ENCODE results near the gene BCCIP. TPM values are rescaled to one million over a fixed set of nuclear protein-coding genes. Genes with fewer than 3 reads are reported as not detected.
A peak's percentile ranks its signal among the peaks of the same experiment; 100 is the strongest.

Gene BCCIP
- total and polyA plus RNA-seq, 2 donors: 72.5 to 74.3 TPM

- H3K4me1 ChIP-seq (ENCODE audit: control insufficient read depth in 2 of 2, insufficient read depth in 2 of 2, low read length in 2 of 2): no peaks in the 10 kb centered on the region
- no peak overlapping the region for H3K27ac ChIP-seq (ENCODE audit: low read depth in 1 of 2, low read length in 1 of 2)
- no peak for DNase-seq (ENCODE audit: low read depth in 6 of 9, low spot score in 9 of 9)
- H3K4me3 ChIP-seq (ENCODE audit: low read length in 2 of 2): no peak overlapping the region
- no peaks in the 10 kb centered on the region for H3K9me3 ChIP-seq (ENCODE audit: control insufficient read depth in 2 of 2, insufficient read depth in 1 of 2, low read length in 1 of 2)
- 98% methylated on average over 7 of the region's 7 CpGs for WGBS
- H3K36me3 ChIP-seq (ENCODE audit: control insufficient read depth in 2 of 2, insufficient read depth in 2 of 2, low read length in 1 of 2): peaks cover 24 to 37% of the 10 kb centered on the region in 2 donors
- no peaks in the 10 kb centered on the region for H3K27me3 ChIP-seq (ENCODE audit: control insufficient read depth in 2 of 2, insufficient read depth in 1 of 2, low read length in 1 of 2)
Measured at GRCh38 chr10:125802739-125803138, 20.6 kb upstream of the BCCIP start.

- no peak overlapping the region for H3K4me3 ChIP-seq (ENCODE audit: low read length in 2 of 2)
- H3K36me3 ChIP-seq (ENCODE audit: control insufficient read depth in 2 of 2, insufficient read depth in 2 of 2, low read length in 1 of 2): peaks cover 20 to 35% of the 10 kb centered on the region in 2 donors
- 98% methylated on average over 1 of the region's 1 CpG for WGBS
- H3K9me3 ChIP-seq (ENCODE audit: control insufficient read depth in 2 of 2, insufficient read depth in 1 of 2, low read length in 1 of 2): no peaks in the 10 kb centered on the region
- no peak for DNase-seq (ENCODE audit: low read depth in 6 of 9, low spot score in 9 of 9)
- no peaks in the 10 kb centered on the region for H3K27me3 ChIP-seq (ENCODE audit: control insufficient read depth in 2 of 2, insufficient read depth in 1 of 2, low read length in 1 of 2)
- H3K4me1 ChIP-seq (ENCODE audit: control insufficient read depth in 2 of 2, insufficient read depth in 2 of 2, low read length in 2 of 2): no peaks in the 10 kb centered on the region
- no peak overlapping the region for H3K27ac ChIP-seq (ENCODE audit: low read depth in 1 of 2, low read length in 1 of 2)
Measured at GRCh38 chr10:125808047-125808446, 15.3 kb upstream of the BCCIP start.

- peaks cover 9 to 35% of the 10 kb centered on the region in 2 donors for H3K36me3 ChIP-seq (ENCODE audit: control insufficient read depth in 2 of 2, insufficient read depth in 2 of 2, low read length in 1 of 2)
- no peaks in the 10 kb centered on the region for H3K9me3 ChIP-seq (ENCODE audit: control insufficient read depth in 2 of 2, insufficient read depth in 1 of 2, low read length in 1 of 2)
- H3K4me1 ChIP-seq (ENCODE audit: control insufficient read depth in 2 of 2, insufficient read depth in 2 of 2, low read length in 2 of 2): no peaks in the 10 kb centered on the region
- DNase-seq (ENCODE audit: low read depth in 6 of 9, low spot score in 9 of 9): no peak
- 96% methylated on average over 1 of the region's 1 CpG for WGBS
- no peak overlapping the region for H3K27ac ChIP-seq (ENCODE audit: low read depth in 1 of 2, low read length in 1 of 2)
- no peak overlapping the region for H3K4me3 ChIP-seq (ENCODE audit: low read length in 2 of 2)
- no peaks in the 10 kb centered on the region for H3K27me3 ChIP-seq (ENCODE audit: control insufficient read depth in 2 of 2, insufficient read depth in 1 of 2, low read length in 1 of 2)
Measured at GRCh38 chr10:125811251-125811650, 12.1 kb upstream of the BCCIP start.

- DNase-seq (ENCODE audit: low read depth in 6 of 9, low spot score in 9 of 9): no peak
- 92% methylated on average over 1 of the region's 1 CpG for WGBS
- Histone ChIP-seq H3K4me3 (ENCODE audit: low read length in 2 of 2) (no peak overlapping the region), H3K27ac (ENCODE audit: low read depth in 1 of 2, low read length in 1 of 2) (no peak overlapping the region), H3K27me3 (ENCODE audit: control insufficient read depth in 2 of 2, insufficient read depth in 1 of 2, low read length in 1 of 2) (no peaks in the 10 kb centered on the region), H3K4me1 (ENCODE audit: control insufficient read depth in 2 of 2, insufficient read depth in 2 of 2, low read length in 2 of 2) (no peaks in the 10 kb centered on the region), H3K36me3 (ENCODE audit: control insufficient read depth in 2 of 2, insufficient read depth in 2 of 2, low read length in 1 of 2) (peaks cover 7 to 28% of the 10 kb centered on the region in 2 donors), H3K9me3 (ENCODE audit: control insufficient read depth in 2 of 2, insufficient read depth in 1 of 2, low read length in 1 of 2) (no peaks in the 10 kb centered on the region)
Measured at GRCh38 chr10:125812128-125812750, 11.1 kb upstream of the BCCIP start.

- Histone ChIP-seq H3K27ac (ENCODE audit: low read depth in 1 of 2, low read length in 1 of 2) (no peak overlapping the region), H3K4me1 (ENCODE audit: control insufficient read depth in 2 of 2, insufficient read depth in 2 of 2, low read length in 2 of 2) (no peaks in the 10 kb centered on the region), H3K27me3 (ENCODE audit: control insufficient read depth in 2 of 2, insufficient read depth in 1 of 2, low read length in 1 of 2) (no peaks in the 10 kb centered on the region), H3K9me3 (ENCODE audit: control insufficient read depth in 2 of 2, insufficient read depth in 1 of 2, low read length in 1 of 2) (no peaks in the 10 kb centered on the region), H3K4me3 (ENCODE audit: low read length in 2 of 2) (no peak overlapping the region), H3K36me3 (ENCODE audit: control insufficient read depth in 2 of 2, insufficient read depth in 2 of 2, low read length in 1 of 2) (peaks cover 3 to 18% of the 10 kb centered on the region in 2 donors)
- 0% methylated on average over 1 of the region's 1 CpG for WGBS
- DNase-seq (ENCODE audit: low read depth in 6 of 9, low spot score in 9 of 9): no peak
Measured at GRCh38 chr10:125815764-125816163, 7.6 kb upstream of the BCCIP start.

GRCh38 chr10:125816548-125816947, 6.8 kb upstream of the BCCIP start:
- Histone ChIP-seq H3K27me3 (ENCODE audit: control insufficient read depth in 2 of 2, insufficient read depth in 1 of 2, low read length in 1 of 2) (no peaks in the 10 kb centered on the region), H3K27ac (ENCODE audit: low read depth in 1 of 2, low read length in 1 of 2) (no peak overlapping the region), H3K4me1 (ENCODE audit: control insufficient read depth in 2 of 2, insufficient read depth in 2 of 2, low read length in 2 of 2) (no peaks in the 10 kb centered on the region), H3K4me3 (ENCODE audit: low read length in 2 of 2) (no peak overlapping the region), H3K9me3 (ENCODE audit: control insufficient read depth in 2 of 2, insufficient read depth in 1 of 2, low read length in 1 of 2) (no peaks in the 10 kb centered on the region), H3K36me3 (ENCODE audit: control insufficient read depth in 2 of 2, insufficient read depth in 2 of 2, low read length in 1 of 2) (peaks cover 3 to 16% of the 10 kb centered on the region in 2 donors)
- 97% methylated on average over 4 of the region's 4 CpGs for WGBS
- DNase-seq (ENCODE audit: low read depth in 6 of 9, low spot score in 9 of 9): no peak

- DNase-seq (ENCODE audit: low read depth in 6 of 9, low spot score in 9 of 9): no peak
- Histone ChIP-seq H3K9me3 (ENCODE audit: control insufficient read depth in 2 of 2, insufficient read depth in 1 of 2, low read length in 1 of 2) (no peaks in the 10 kb centered on the region), H3K4me3 (ENCODE audit: low read length in 2 of 2) (no peak overlapping the region), H3K36me3 (ENCODE audit: control insufficient read depth in 2 of 2, insufficient read depth in 2 of 2, low read length in 1 of 2) (peaks cover 3 to 16% of the 10 kb centered on the region in 2 donors), H3K27ac (ENCODE audit: low read depth in 1 of 2, low read length in 1 of 2) (no peak overlapping the region), H3K4me1 (ENCODE audit: control insufficient read depth in 2 of 2, insufficient read depth in 2 of 2, low read length in 2 of 2) (peaks cover 0 to 5% of the 10 kb centered on the region in 2 donors), H3K27me3 (ENCODE audit: control insufficient read depth in 2 of 2, insufficient read depth in 1 of 2, low read length in 1 of 2) (no peaks in the 10 kb centered on the region)
- WGBS: 96% methylated on average over 6 of the region's 6 CpGs
Measured at GRCh38 chr10:125817337-125817946, 5.9 kb upstream of the BCCIP start.

- 97% methylated on average over 1 of the region's 1 CpG for WGBS
- Histone ChIP-seq H3K27ac (ENCODE audit: low read depth in 1 of 2, low read length in 1 of 2) (no peak overlapping the region), H3K36me3 (ENCODE audit: control insufficient read depth in 2 of 2, insufficient read depth in 2 of 2, low read length in 1 of 2) (peaks cover under 1% of the 10 kb centered on the region in 2 donors), H3K9me3 (ENCODE audit: control insufficient read depth in 2 of 2, insufficient read depth in 1 of 2, low read length in 1 of 2) (no peaks in the 10 kb centered on the region), H3K4me3 (ENCODE audit: low read length in 2 of 2) (no peak overlapping the region), H3K27me3 (ENCODE audit: control insufficient read depth in 2 of 2, insufficient read depth in 1 of 2, low read length in 1 of 2) (no peaks in the 10 kb centered on the region), H3K4me1 (ENCODE audit: control insufficient read depth in 2 of 2, insufficient read depth in 2 of 2, low read length in 2 of 2) (peaks cover 0 to 14% of the 10 kb centered on the region in 2 donors)
- no peak for DNase-seq (ENCODE audit: low read depth in 6 of 9, low spot score in 9 of 9)
Measured at GRCh38 chr10:125820701-125821100, 2.6 kb upstream of the BCCIP start.

GRCh38 chr10:125823663-125824251, 411 bp downstream of the BCCIP start:
- Histone ChIP-seq H3K36me3 (ENCODE audit: control insufficient read depth in 2 of 2, insufficient read depth in 2 of 2, low read length in 1 of 2) (peaks cover 8 to 24% of the 10 kb centered on the region in 2 donors), H3K27ac (ENCODE audit: low read depth in 1 of 2, low read length in 1 of 2) (peak overlapping the region in 1 of 2 donors; percentile 68), H3K4me1 (ENCODE audit: control insufficient read depth in 2 of 2, insufficient read depth in 2 of 2, low read length in 2 of 2) (peaks cover 0 to 14% of the 10 kb centered on the region in 2 donors), H3K4me3 (ENCODE audit: low read length in 2 of 2) (peak overlapping the region; percentile 65 to 81), H3K9me3 (ENCODE audit: control insufficient read depth in 2 of 2, insufficient read depth in 1 of 2, low read length in 1 of 2) (no peaks in the 10 kb centered on the region), H3K27me3 (ENCODE audit: control insufficient read depth in 2 of 2, insufficient read depth in 1 of 2, low read length in 1 of 2) (no peaks in the 10 kb centered on the region)
- WGBS: under 1% methylated on average over 20 of the region's 20 CpGs
- peak in 2 of 9 donors; percentile 4 to 15 for DNase-seq (ENCODE audit: low read depth in 6 of 9, low spot score in 9 of 9)
